NCI-H446 (cell line): ENCODE data around the gene DYNC2LI1.

ENCODE experiments used
- DNase-seq, 2 experiments: peaks; one replicate each; lab custom pipeline; 2025; lab: John Stamatoyannopoulos, UW

Gene DYNC2LI1

GRCh38 chr2:43763091-43763490, 10.7 kb upstream of the DYNC2LI1 start:
- DNase-seq, result no peak

GRCh38 chr2:43764086-43764705, 9.6 kb upstream of the DYNC2LI1 start:
- peak in 1 of 2 experiments; percentile 41 for DNase-seq

- no peak for DNase-seq
These were observed 7.8 kb upstream of the DYNC2LI1 start for GRCh38 chr2:43766006-43766405.

- no peak for DNase-seq
These were observed 778 bp downstream of the DYNC2LI1 start for GRCh38 chr2:43774617-43775016.

GRCh38 chr2:43776324-43776723, 2.5 kb downstream of the DYNC2LI1 start:
- DNase-seq, result no peak

GRCh38 chr2:43777306-43777926, 3.6 kb downstream of the DYNC2LI1 start:
- DNase-seq, result no peak

GRCh38 chr2:43778233-43778632, 4.4 kb downstream of the DYNC2LI1 start:
- no peak for DNase-seq

GRCh38 chr2:43787895-43788294, 14.1 kb downstream of the DYNC2LI1 start:
- no peak for DNase-seq

GRCh38 chr2:43788646-43789045, 14.8 kb downstream of the DYNC2LI1 start:
- DNase-seq, result no peak

- no peak for DNase-seq
These were observed 16.3 kb downstream of the DYNC2LI1 start for GRCh38 chr2:43790147-43790546.

GRCh38 chr2:43791035-43791765, 17.4 kb downstream of the DYNC2LI1 start:
- DNase-seq, result no peak

- DNase-seq, result no peak
These were observed 18.8 kb downstream of the DYNC2LI1 start for GRCh38 chr2:43792653-43793052.

- no peak for DNase-seq
These were observed 21.1 kb downstream of the DYNC2LI1 start for GRCh38 chr2:43794956-43795355.

- DNase-seq, result no peak
These were observed 22.4 kb downstream of the DYNC2LI1 start for GRCh38 chr2:43796206-43796605.

- peak in 1 of 2 experiments; percentile 12 for DNase-seq
These were observed 24.5 kb downstream of the DYNC2LI1 start for GRCh38 chr2:43798300-43798699.

- DNase-seq, result no peak
These were observed 27.1 kb downstream of the DYNC2LI1 start for GRCh38 chr2:43800894-43801293.

- DNase-seq, result no peak
These were observed 28.3 kb downstream of the DYNC2LI1 start for GRCh38 chr2:43802135-43802534.

GRCh38 chr2:43803113-43803512, 29.3 kb downstream of the DYNC2LI1 start:
- no peak for DNase-seq

GRCh38 chr2:43806719-43807031, 32.8 kb downstream of the DYNC2LI1 start:
- DNase-seq, result no peak

- no peak for DNase-seq
These were observed 36.6 kb downstream of the DYNC2LI1 start for GRCh38 chr2:43810452-43810851.

GRCh38 chr2:43810888-43811287, 37.0 kb downstream of the DYNC2LI1 start:
- DNase-seq, result no peak

- DNase-seq, result no peak
These were observed 38.2 kb downstream of the DYNC2LI1 start for GRCh38 chr2:43812006-43812405.

GRCh38 chr2:43812947-43813346, 39.1 kb downstream of the DYNC2LI1 start:
- DNase-seq, result no peak
